GM18508 (cell line): ENCODE results near the gene TRPM4.
"Not testable (repeated sequence)": the region's sequence is repeated elsewhere in the genome, so short reads cannot be mapped to it uniquely, and the experiment has no call there.

Experiments used
- ATAC-seq: cut with Tn5 transposase; IDR thresholded peaks from one replicate; pipeline ENCODE4 v1.9.1; 2021; ENCODE audit warnings: moderate number of reproducible peaks; ENCODE audit not compliant: insufficient read depth, unreplicated experiment

TRPM4 gene

GRCh38 chr19:49126575-49126974 is 31.0 kb upstream of the TRPM4 start:
- ATAC-seq, result no peak

GRCh38 chr19:49127225-49127624 is 30.4 kb upstream of the TRPM4 start:
- ATAC-seq, result not testable (repeated sequence)

- no peak for ATAC-seq
Observed at GRCh38 chr19:49127674-49128544, 29.7 kb upstream of the TRPM4 start.

- ATAC-seq, result no peak
Observed at GRCh38 chr19:49128545-49129237, 28.9 kb upstream of the TRPM4 start.

- no peak for ATAC-seq
Observed at GRCh38 chr19:49129238-49129583, 28.4 kb upstream of the TRPM4 start.

- ATAC-seq, result no peak
Observed at GRCh38 chr19:49130325-49130724, 27.3 kb upstream of the TRPM4 start.

GRCh38 chr19:49132974-49133609 is 24.5 kb upstream of the TRPM4 start:
- ATAC-seq, result no peak

- no peak for ATAC-seq
Observed at GRCh38 chr19:49133621-49134454, 23.8 kb upstream of the TRPM4 start.

- no peak for ATAC-seq
Observed at GRCh38 chr19:49135686-49136085, 21.9 kb upstream of the TRPM4 start.

- no peak for ATAC-seq
Observed at GRCh38 chr19:49136771-49137171, 20.8 kb upstream of the TRPM4 start.

- no peak for ATAC-seq
Observed at GRCh38 chr19:49140951-49141350, 16.6 kb upstream of the TRPM4 start.

GRCh38 chr19:49141352-49141751 is 16.2 kb upstream of the TRPM4 start:
- ATAC-seq, result no peak

- ATAC-seq, result no peak
Observed at GRCh38 chr19:49142866-49143335, 14.7 kb upstream of the TRPM4 start.

- no peak for ATAC-seq
Observed at GRCh38 chr19:49145573-49146407, 11.8 kb upstream of the TRPM4 start.

- ATAC-seq, result not testable (repeated sequence)
Observed at GRCh38 chr19:49146408-49146770, 11.2 kb upstream of the TRPM4 start.

GRCh38 chr19:49148044-49148682 is 9.4 kb upstream of the TRPM4 start:
- ATAC-seq, result no peak

- no peak for ATAC-seq
Observed at GRCh38 chr19:49148784-49149651, 8.6 kb upstream of the TRPM4 start.

- no peak for ATAC-seq
Observed at GRCh38 chr19:49149652-49150105, 7.9 kb upstream of the TRPM4 start.
